NCI-H69 (cell line): Measurements from ENCODE around the gene PSMF1.

Experiments used
- DNase-seq: peaks from one replicate; lab custom pipeline; 2025; lab: John Stamatoyannopoulos, UW

PSMF1 gene

DNA sequence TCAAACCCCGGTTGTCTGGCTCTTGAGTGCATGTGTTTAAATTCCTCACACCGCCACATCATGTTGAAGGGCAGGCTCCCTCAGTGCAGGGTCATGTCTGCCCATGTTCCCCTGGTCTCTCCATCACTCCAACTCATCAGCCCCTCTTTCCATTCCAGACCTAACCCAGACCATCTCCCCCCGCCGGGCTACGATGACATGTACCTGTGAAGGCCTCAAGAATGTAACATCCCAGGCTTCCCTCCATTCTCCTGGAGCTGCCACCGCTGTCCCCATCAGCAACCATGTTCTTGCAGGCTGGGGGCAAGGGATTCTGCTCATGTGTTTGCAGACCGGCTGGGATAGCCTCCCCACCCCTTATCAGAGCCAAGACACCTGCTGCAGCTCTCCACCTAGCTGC, 46.5 kb downstream of the PSMF1 start:
- no peak for DNase-seq

DNA sequence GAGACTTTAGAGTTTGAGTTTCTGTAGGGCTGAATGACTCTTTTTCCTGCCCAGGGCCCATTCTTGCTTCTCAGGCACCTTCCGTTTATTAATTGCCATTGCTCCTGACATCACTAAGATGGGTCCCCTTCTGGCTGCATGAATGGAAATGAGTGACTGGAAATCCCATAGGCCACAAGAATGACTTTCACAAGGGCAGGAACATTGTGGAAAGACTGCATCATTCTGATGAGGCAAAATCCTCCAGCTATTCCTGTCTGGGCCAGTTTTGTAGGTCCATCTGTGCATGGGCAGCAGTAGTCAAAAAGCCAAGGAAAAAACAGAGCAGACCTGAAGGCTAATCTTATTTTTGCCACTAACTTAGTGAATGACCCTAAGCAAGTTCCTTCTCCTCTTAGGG, 47.1 kb downstream of the PSMF1 start:
- DNase-seq = no peak

DNA sequence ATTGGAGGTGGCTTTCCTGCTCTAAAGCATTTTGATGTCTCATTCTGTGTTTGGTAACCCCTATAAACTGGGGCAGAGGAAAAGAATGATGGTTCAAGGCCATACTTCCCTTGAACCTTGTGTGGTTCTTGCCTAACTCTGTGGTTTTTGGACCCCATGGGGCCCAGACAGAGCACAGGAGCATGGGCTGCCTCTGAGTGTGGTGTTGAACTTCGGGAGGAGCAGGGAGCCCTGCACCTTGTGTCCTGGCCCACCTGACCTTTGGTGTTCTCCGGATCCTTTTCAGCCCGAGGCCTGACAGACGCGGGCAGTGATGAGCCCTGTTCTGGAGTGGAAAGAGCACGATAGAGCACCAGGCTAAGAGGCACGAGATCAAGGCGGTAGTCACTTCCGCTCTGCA, 47.5 kb downstream of the PSMF1 start:
- DNase-seq = no peak

DNA sequence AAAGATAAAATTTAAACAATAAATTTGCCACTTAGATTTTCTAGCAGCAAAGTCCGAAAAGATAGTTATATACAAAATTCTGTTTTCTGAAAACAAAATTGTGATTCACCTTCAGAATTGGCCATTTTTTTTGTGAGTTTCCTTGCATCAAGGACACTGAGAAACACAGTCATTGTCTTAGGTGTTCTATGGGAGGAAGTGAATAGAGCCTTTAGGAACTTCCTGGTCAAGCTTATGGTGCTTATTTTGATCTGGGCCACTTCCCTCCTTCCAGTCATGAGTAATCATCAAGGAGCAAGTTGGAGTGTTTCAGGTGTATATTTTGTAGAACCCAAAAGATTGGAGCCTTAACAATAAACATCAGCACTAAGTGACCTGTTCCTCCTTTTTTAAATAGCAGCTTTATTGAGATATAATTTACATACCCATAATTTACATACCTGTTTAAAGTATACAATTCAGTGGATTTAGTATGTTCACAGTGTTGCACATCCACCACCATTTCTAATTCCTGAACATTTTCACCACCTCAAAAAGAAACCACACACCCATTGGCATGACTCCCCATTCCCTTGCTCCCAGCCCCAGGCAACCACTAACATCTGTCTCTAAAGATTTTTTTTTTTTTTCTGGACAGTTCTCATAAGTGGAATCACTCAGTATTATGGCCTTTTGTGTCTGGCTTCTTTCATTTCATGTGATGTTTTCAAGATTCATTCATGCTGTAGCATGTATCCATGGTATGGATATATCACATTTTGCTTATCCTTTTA, 48.7 kb downstream of the PSMF1 start:
- DNase-seq = no peak

DNA sequence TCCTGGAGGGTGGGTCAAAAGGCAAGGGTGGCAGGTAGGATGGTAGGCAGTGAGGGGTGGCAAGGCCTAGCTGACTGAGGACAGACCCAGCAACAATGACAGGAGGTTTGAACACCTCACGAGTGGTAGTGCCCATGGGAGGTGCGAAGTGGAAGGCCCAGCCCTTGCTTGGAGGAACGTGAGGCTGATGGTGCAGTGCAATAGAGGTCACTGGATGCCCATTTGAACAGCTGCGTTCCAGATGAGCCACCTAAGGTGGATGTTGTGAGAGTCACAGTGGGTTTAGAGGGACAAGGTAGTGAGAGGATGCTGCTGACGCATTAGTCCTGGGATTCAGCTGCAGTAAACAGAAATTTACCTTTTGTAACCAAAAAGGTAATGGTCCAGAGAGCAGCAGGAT, 50.8 kb downstream of the PSMF1 start:
- no peak for DNase-seq

DNA sequence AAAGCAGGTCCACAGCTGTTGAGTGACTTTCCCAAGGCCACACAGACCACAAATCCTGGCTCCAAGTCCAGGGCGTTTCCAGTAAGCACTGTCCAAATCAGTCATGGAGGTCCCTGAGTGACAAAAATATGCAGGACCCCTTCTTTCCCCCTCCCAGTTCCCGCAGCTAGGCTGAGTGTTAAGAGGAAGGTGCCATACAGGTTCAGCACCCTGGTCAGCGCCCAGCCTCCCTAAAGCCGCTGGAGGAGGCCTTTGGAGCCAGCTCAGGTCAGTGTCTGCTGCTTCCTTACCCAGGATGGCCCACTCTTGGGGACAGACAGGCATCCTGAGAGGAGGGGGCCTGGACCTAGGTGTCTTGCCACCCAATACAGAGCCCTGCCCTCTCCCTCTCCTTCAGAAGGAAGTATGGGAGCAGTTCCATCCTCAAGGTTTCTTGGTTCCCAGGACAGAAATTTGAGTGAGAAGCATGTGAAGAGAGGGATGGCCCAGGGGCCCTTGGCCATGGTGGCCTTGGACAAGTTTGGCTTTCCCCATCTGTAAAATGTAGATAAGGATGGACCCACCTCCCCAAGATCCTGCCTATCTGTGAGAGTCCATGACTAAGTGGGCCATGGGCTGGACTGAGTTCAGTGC, 53.2 kb downstream of the PSMF1 start:
- DNase-seq = no peak

DNA sequence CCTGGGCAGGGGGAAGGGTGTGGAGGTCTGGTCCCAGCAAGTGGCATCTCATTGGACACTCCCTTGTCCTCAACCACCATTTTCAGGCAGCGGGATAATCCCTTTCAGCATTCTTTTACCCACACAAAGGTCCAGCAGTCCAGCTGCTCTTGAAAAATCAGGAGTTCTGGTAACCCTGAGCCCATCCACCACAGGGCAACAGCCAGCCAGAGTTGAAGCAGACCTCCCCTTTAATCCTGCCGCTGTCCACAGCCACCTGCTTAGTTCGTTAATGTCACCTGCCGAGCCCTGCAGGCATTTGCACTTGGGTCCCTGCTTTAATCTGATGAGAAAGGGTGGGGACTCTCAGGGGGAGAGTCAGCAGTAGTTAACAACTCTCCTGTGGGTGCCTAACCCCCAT, 55.3 kb downstream of the PSMF1 start:
- no peak for DNase-seq

DNA sequence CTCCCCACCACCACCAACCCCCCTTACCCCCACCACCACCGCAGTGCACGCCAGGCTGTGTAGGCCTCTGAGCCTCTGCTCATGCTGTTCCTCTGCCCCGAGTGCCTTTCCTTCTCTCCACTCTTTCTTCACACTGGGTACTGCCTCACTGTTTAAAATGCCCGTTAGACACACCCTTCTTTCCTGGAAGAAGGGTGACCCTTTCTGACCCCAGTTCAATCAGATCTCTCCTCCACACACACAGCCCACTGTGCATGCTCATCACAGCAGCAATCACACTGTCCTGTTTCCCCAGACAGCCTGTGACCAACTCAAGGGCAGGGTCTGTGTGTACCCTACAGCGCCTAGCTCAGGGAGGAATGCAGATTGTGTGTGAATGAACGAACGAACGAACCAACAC, 56.4 kb downstream of the PSMF1 start:
- DNase-seq = no peak

DNA sequence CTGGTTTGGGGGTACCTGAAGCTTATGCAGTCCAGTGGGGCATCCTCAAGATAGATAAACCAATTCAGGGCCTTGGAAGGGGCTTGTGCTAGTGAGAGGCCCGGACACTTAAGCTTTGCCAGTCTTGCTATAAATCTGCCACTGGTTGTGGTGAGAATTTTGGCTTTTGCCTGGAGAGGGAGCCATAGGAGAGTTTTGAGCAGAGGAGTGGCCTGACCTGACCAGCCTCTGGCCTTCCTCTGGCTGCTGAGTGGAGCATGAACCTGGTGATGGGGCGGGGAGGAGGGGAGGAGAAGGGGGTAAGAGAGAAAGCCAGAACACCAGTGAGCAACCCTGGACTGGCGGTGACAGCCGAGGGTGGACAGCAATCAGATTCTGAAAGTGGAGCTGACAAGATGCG, 59.3 kb downstream of the PSMF1 start:
- no peak for DNase-seq

DNA sequence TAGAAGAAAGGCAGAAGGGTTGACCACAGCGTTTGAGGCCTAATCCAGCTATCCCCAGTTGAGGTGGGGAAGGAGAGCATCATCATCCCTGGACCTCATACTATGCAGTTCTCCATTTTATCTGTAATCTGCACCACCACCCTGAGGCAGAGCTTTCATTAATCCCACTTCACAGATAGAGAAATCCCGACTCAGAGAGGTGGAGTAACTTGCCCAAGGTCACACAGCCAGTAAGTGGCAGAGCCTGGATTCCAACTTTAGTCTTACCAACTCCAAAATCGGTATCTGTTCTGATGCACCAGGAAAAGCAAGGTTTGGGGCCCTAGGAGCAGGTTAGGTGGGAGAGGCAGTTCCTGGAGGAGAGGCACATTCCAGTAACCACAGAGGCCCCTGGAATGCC, 59.7 kb downstream of the PSMF1 start:
- no peak for DNase-seq

DNA sequence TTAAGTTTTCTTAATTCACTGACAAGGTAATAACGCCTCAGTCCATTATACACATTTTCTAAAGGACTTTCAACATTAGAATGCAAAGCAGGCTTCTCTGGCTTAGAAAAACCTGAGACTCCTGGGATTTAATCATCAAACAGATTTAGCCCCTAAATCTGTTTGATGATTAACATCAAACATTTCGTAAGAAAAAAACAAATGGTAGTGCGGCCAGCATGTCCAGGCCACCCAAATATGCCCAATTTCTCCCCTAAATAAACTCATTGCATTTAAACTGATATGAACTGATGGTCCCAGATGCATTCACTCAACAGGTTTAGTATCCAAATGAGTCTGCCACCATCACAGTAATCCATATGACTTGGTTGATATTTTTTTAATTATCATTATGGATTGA, 60.2 kb downstream of the PSMF1 start:
- DNase-seq = no peak

DNA sequence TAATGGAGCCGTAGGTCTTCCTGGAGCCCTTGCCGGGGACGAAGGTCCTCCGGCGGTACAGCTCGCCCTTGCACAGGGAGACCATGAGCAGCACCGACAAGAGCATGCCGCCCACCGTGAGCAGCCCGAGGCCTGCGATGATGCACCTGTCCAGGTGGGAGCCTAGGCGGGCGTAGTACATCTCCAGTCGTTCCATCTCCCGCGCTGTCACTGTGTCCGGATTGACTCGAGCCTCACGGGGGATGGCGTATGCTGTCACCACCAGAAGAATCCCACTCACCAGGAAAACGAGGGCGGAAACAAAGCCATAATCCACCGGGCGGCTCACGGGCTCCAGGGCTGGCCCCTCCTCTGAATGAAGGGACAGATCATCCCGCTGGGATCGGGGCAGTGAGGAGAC, 62.5 kb downstream of the PSMF1 start:
- DNase-seq = no peak

DNA sequence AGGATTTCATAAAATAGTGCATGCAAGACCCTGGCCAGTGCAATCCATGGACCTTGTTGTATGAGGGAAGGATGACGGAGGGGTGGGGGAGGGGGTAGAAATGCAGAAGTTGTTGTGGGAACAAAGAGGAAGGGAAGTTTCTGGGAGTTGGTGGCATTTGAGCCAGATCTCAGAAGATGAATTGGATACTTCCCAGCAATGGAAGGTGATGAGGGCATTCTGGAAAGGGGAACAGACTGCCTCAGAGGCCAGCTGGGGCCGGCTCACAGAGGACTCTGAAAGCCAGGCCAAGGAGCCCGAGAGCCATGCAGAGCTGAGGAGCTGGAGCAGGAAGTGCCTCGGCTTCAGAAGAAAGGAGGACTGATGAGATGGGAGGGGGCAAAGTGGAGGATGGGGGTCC, 63.7 kb downstream of the PSMF1 start:
- DNase-seq = no peak

DNA sequence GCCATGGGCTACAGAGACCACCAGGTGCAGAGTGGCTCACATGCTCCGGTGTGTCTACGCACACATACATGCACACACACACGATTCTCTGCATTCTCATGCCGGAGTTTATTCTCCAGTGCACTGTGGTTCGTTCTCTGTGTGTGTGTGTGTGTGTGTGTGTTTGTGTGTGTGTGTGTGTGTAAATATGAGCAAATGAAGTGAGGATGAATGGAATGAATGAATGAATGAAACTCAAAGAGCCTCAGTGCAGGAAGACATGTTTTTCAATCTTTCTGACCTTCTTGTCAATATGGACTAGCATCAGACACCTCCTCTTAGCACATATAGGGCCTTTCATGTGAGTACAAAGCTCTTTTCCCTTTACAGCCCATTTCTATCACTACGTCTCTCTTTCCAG, 64.8 kb downstream of the PSMF1 start:
- no peak for DNase-seq

DNA sequence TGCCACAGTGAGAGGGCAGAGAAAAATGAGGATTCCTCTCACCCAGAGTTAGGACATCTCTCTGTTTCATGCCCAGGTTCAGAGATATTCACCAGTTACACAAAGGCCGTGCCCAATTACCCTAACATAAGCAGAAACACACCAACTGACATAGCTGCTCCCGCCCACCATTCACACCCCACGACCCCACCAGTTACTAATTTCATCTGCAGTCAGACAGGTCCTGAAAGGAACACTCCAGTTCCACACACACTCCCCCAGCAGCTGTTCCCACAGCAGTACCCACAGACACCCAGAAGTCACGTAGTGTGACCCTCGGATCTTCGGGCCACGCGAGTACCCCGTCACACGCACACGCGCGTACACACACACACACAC, 65.8 kb downstream of the PSMF1 start:
- no peak for DNase-seq

DNA sequence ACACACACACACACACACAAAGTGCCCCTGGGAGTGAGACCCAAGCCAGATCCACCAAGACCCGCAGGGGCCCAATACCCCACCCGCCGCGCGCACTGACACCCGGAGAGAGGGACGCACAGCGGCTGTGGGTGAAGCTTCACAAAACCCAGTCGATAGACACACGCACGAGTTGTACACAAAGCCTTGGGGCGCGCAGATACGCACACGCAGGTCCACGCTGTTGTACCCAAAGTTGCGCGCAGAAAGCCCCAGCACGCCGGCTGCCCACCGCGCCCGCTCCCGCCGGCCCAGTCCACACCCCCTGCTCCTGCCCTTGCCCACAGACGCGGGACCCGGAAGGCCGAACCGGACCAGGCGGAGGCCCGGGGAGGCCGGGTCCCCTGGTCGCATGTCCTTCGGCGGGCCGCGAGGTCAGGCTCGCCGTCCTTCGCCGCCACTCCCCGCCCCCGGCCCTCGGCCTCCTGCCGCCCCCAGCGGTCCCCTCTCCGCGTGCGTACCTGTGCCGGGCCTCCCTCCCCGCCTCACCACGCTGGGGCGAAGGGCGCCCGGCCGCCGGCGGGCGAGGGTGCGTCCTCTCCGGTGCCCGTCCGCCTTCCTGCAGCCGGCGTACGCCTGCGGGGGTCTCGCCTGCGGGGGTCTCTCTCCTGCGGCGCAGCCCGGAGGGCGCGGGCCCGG, 66.4 kb downstream of the PSMF1 start, which contains the start of gene TMEM74B:
TSS of gene TMEM74B (minus strand) at position 344 of the 678 bp plus-strand sequence. CDS start 1,180 bp downstream, outside the sequence.
- DNase-seq = peak; percentile 37

DNA sequence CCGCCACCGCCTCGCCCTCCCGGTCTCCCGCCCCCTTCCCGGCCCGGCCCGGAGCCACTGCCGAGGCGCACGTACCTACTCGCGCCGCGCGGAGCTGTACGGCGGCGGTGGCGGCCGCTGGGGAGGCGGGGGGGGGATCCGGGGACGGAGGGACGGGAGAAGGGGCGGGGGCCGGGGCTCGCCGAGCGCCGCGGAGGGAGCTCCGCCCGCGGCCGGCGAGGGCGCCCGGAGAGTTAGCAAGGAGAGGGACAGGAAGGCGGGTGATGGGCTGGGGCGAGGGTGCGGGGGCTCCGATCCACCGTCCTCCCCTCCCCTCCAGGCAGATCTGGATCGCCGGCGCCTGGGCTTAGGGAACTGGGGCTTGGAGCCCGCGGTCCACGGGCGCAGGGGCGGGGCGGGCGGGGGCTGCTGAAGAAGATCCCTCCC, 66.9 kb downstream of the PSMF1 start:
- DNase-seq = peak; percentile 53

DNA sequence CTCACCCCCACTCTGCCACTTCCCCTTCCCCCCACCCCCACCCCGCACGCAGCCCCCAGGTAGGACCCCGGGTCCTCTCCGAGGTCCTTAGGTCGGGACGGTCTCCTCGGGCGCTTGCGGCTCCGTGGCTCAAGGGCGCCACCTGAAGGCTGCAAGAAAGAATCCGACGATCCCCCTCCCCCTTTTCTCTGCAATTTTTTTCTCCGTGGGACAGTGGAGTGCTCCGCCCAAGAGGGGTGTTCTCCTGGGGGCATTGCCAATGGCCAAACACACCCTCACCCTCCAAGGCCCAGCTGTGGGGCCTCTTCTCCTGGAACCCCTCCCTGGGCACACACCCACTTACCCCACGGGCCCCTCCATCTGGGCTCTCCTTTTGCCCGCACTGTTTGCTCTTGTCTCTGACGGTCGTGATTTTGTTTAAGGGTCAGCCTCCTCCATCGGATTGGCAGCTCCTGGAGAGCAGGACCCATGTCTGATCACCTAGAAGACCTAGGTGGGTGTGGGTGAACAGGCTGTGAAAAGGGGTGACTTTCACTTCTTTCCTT, 67.5 kb downstream of the PSMF1 start:
- peak; percentile 68 for DNase-seq

DNA sequence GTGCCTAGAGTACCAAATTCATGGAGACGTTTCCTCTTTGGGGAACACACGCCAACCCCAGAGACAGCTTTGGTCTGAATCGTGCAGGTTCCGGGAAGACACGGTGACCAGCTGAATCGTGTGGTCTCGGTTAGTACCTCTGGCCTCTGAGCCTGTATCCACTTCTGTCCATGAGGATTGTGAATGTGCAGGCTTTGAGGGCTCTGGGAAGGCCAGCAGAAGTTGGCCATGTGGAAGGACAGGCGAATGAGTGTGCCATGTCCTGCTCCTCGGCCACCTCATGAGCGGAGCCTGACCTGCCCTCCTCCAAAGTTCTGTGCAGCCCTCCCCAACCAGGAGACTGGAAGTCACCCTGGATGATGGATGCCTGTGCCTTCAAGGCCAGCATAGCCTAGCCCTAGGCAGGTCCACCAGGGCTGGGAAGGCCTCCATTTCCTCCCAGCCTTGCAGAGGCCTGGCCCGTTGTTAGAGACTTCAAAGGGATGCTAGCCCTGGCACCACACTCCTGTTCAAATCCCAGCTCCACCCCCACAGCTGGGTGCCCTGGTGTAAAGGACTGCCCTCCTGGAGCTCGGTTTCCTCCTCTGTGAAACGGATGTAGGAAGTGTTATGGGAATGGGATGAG, 68.1 kb downstream of the PSMF1 start:
- DNase-seq = peak; percentile 34

DNA sequence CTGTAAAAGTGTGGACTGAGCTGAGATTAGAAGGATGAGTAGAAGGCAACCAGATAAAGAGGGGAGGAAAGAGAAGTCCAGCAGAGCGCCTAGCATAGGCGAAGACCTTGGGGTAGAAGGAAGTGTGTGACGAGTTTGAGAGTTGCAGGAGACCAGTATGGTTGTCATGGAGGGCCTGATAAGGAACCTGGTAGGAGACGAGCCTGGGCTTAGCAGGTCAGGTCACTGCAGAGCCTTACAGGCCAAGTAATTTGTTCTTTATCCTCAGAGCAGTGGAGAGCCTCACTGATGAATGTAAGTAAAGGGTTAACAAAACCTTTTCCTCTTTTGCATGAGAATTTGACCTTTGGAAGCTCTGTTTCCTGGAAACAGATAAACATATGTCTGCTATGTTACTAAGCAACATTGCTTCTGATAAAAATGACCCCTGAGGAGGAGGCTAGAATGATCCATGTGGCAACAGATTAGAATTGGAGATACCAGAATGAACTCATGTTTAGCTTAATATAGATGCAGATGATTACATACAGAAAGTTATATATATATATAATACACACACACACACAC, 69.3 kb downstream of the PSMF1 start:
- no peak for DNase-seq

DNA sequence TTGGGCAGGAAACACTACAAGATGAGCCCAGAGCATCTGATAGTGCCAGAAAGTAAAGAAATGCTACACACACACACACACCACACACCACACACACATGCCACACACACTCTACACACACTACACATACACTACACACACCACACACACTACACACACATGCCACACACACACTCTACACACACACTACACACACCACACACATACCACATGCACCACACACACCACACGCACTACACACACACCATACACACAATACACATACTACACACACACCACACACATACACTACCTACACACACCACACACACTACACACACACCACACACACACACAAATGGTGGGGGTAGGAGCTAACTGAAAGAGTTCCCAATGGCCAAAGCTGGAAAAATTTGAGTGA, 69.9 kb downstream of the PSMF1 start:
- no peak for DNase-seq

DNA sequence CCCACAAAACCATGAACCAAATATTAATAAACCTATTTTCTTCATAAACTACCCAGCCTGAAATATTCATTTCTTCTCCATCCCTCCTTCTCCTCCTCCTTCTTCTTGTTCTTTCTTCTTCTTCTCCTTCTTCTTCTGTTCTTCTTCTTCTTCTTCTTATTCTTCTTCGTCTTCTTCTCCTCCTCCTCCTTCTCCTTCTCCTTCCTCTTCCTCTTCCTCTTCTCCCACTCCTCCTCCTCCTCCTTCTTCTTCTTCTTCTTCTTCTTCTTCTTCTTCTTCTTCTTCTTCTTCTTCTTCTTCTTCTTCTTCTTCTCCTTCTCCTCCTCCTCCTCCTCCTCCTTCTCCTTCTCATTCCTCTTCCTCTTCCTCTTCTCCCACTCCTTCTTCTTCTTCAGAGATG, 71.4 kb downstream of the PSMF1 start:
- DNase-seq = no peak
